Heart right ventricle (tissue), 16 donors: ENCODE measurements around the gene HBS1L. TPM values are rescaled to one million over a fixed set of nuclear protein-coding genes. Genes with fewer than 3 reads are reported as not detected.

Source experiments
- ATAC-seq, 8 donors: fragments of 200-7000 bp; cut with Tn5 transposase; one replicate each; pipeline ENCODE4 v1.9.1; 2020; ENCODE audit warnings: mild to moderate bottlenecking in 8 of 8, moderate library complexity in 8 of 8, moderate number of reproducible peaks in 1 of 8
- DNase-seq, 2 donors: peaks; one replicate each; pipeline ENCODE4 v3.0.0-alpha.2; 2020
- H3K27ac ChIP-seq, 10 donors: fragments of 200-600 bp; sonication (generic) in 2 of 10; one replicate each; pipeline versions ENCODE4 v1.5.0 to v1.8.0; 2020 to 2022; ENCODE audit warnings: mild to moderate bottlenecking in 3 of 10
- H3K27me3 ChIP-seq, 7 donors: fragments of 200-600 bp; one replicate each; pipeline ENCODE4 v1.8.0; 2021 to 2022; ENCODE audit warnings: mild to moderate bottlenecking in 2 of 7
- H3K36me3 ChIP-seq, 9 donors: fragments of 200-600 bp; sonication (generic) in 1 of 9; one replicate each; pipeline versions ENCODE4 v1.5.0 to v1.8.0; 2020 to 2022; ENCODE audit warnings: mild to moderate bottlenecking in 2 of 9
- H3K4me1 ChIP-seq, 9 donors: fragments of 200-600 bp; sonication (generic) in 1 of 9; one replicate each; pipeline versions ENCODE4 v1.5.0 to v1.8.0; 2020 to 2022; ENCODE audit warnings: mild to moderate bottlenecking in 4 of 9
- H3K4me3 ChIP-seq, 10 donors: fragments of 200-600 bp; sonication (generic) in 2 of 10; one replicate each; pipeline versions ENCODE4 v1.5.0 to v1.8.0; 2020 to 2022; ENCODE audit warnings: mild to moderate bottlenecking in 7 of 10, moderate library complexity in 2 of 10
- H3K9me3 ChIP-seq, 11 donors: fragments of 200-600 bp in 10 of 11; sonication (generic) in 2 of 11; one replicate each; pipeline versions ENCODE4 v1.5.0 to v1.8.0; 2013 to 2022; ENCODE audit warnings: mild to moderate bottlenecking in 2 of 11, control low read depth in 1 of 11, moderate library complexity in 1 of 11
- WGBS, 2 donors: extraction: QIAGEN DNeasy Blood & Tissue Kit; methylation state at CpG; one replicate each; pipeline ENCODE4 v1.1.7; 2013; ENCODE audit warnings: inconsistent platforms in 1 of 2; 5-methylcytosine and 5-hydroxymethylcytosine counted together
- intact Hi-C, 10 donors: fragments of 100-400 bp; cut with DNase I; formaldehyde crosslinking; loops; one replicate each; pipeline versions ENCODE4 v1.11.1 to v1.14.2; 2022
- polyA plus RNA-seq, 2 donors: library from polyadenylated mRNA; stranded (reverse); fragments of 200-250 nt; gene quantifications; one replicate each; pipeline ENCODE4 v1.2.3, GENCODE V29; 2013
- total RNA-seq, 10 donors: library from RNA; stranded (reverse); fragmentation: NEBNext Ultra II Directional in 3 of 10; extraction: Animal tissue kit (Norgen Biotek cat#: 25700) in 3 of 10; gene quantifications; one replicate each; pipeline versions ENCODE4 v1.2.1 to v1.2.4, GENCODE V29; 2021 to 2023
- TF ChIP-seq, protein P1 (sequence below), 9 donors: fragments of 200-600 bp; sonication (generic) in 2 of 9; IDR thresholded peaks; one replicate each; pipeline versions ENCODE4 v1.5.0 to v1.8.0; 2021 to 2022; ENCODE audit warnings: antibody characterized with exemption in 9 of 9, mild to moderate bottlenecking in 5 of 9, moderate library complexity in 1 of 9
- donor health status: Arrhythmogenic right ventricular cardiomyopathy.
- donor health status: ischemic (EF 13 %, LVEDD 7.1; RV severe dilation, severe dysfunction).
- donor health status: healthy with polysubstance abuse.
- donor health status: DM: no; HTN: yes; CAD: no.
- donor health status: DM: no; HTN: no; CAD: no.
- donor health status: ischemic (EF 25% LVEDD 6.9; RV normal size, moderate dysfunction).
- donor health status: ischemic (EF 25% LVEDD 5.7; RV mildly dilated, moderate dysfunction).
- donor health status: healthy.
- donor health status: DM: yes; HTN: yes; CAD: no.
- donor health status: Ischemic cardiomyopathy.
- donor health status: ischemic (EF 35%, LVEDD 5.7; RV mildly dilated, moderate dysfunction).
- donor health status: nonischemic (EF 11% LVEDD 7.7; RV severe dilation, severe dysfunction).
- donor health status: DM: yes; HTN: yes; CAD: no.
- donor health status: PGD.
- donor health status: ischemic (EF 29% LVEDD 5.4; RV normal size, mild dysfunction).
- donor health status: nonischemic (EF 23%, LVEDD 6.1; RV moderate dilation, normal function).

The HBS1L gene
- total and polyA plus RNA-seq, 12 donors = 20.8 to 100.0 (median 88.2) TPM

DNA sequence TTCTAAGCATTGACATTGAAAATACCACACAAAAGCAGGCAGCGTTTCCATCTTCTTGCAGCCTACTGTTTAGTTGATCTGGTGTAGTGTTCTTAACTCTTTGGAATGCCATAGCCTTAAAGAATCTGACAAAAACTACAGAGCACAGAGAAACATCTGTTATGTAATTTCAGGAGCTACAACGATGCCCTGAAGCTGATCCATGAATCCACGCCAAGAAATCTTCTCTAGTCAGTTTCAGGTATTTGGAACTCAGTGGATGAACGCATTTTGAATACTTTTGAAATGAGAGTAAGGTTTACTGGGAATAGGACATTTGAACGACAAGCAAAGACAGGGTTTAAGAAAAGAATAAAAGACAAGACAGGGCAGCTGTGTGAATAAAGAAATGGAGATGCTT, 122.5 kb downstream of the HBS1L start:
- ATAC-seq (no peak), DNase-seq (no peak)
- H3K27me3 ChIP-seq = no peaks in the 10 kb centered on the region
- peaks cover 0 to 5% (median 0%) of the 10 kb centered on the region in 9 donors for H3K4me1 ChIP-seq
- no peaks in the 10 kb centered on the region for H3K36me3 ChIP-seq
- no peak overlapping the region for H3K4me3 ChIP-seq
- intact Hi-C loops = loop anchor here in 3 of 10 donors (10.0 kb wide), 4 partner anchors 107 to 807 kb away; no protein-coding TSS in a partner anchor
- TF ChIP-seq, protein P1, sequence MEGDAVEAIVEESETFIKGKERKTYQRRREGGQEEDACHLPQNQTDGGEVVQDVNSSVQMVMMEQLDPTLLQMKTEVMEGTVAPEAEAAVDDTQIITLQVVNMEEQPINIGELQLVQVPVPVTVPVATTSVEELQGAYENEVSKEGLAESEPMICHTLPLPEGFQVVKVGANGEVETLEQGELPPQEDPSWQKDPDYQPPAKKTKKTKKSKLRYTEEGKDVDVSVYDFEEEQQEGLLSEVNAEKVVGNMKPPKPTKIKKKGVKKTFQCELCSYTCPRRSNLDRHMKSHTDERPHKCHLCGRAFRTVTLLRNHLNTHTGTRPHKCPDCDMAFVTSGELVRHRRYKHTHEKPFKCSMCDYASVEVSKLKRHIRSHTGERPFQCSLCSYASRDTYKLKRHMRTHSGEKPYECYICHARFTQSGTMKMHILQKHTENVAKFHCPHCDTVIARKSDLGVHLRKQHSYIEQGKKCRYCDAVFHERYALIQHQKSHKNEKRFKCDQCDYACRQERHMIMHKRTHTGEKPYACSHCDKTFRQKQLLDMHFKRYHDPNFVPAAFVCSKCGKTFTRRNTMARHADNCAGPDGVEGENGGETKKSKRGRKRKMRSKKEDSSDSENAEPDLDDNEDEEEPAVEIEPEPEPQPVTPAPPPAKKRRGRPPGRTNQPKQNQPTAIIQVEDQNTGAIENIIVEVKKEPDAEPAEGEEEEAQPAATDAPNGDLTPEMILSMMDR (IDR thresholded peaks at IDR 0.05) = no peak
- 73 to 82% methylated on average over 5 of the region's 5 CpGs for WGBS, 2 donors
- H3K27ac ChIP-seq = no peak overlapping the region
- H3K9me3 ChIP-seq = no peaks in the 10 kb centered on the region

DNA sequence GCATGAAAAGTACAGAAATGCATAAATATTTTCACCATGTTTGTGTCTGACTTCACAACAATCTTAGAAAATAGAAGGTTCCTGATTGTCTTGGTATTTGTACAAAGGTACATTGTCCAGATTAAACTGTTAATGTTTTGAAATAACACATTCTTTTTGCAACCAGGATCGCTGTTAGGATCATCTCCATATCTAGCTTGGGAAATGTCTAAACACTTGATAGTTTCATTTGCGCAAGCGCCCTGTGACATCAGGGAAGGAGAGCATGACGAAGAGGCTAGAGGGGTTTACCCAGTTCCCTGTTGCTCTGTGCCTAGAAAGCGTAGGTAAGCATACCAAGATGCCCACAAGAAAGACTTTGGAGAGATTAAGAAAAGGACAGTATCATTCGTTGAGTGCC, 124.2 kb downstream of the HBS1L start:
- DNase-seq = no peak
- Histone ChIP-seq H3K27me3 (no peaks in the 10 kb centered on the region), H3K27ac (no peak overlapping the region), H3K36me3 (no peaks in the 10 kb centered on the region), H3K4me3 (no peak overlapping the region), H3K4me1 (peaks cover 0 to 5% (median 0%) of the 10 kb centered on the region in 9 donors), H3K9me3 (no peaks in the 10 kb centered on the region)
- 96 to 97% methylated on average over 6 of the region's 6 CpGs for WGBS, 2 donors
- TF ChIP-seq, protein P1 (IDR thresholded peaks at IDR 0.05) = no peak
- intact Hi-C loops = loop anchor here in 3 of 10 donors (10.0 kb wide), 4 partner anchors 106 to 806 kb away; no protein-coding TSS in a partner anchor
- ATAC-seq = no peak

DNA sequence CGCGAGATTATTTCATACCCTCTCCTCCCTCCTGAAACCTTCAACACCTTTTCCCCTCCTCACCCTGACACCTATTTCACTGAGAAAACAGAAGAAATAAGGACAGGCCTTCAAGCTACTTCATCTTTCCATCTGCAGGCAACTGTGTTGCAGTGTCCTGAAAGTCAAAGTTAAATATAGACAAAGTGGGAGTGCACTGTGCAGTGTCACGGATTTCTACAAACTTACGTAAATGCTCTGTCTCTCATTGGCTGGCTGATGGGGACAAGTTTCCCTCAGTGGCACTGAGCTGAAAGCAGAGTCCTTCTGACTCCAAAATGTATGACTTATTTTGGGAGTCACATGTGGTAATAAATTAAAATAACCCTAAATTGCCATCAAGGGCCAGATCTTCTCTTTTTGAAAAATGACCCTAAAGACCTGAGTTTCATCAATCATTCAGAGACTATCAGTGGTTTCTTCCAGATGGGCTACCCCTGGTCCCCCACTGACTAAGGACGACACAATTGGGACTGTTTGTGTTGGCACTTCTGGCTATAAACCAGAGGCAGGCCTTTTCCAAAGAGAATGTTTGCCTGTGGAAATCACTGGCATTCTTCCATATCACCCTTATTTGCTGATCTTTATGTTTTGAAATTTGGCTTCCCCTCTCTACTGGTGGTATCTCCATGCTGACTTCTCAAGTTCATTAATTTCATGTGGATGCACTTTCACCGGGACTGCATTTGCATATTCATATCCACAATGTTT, 126.3 kb downstream of the HBS1L start:
- H3K4me3 ChIP-seq = no peak overlapping the region
- no peaks in the 10 kb centered on the region for H3K27me3 ChIP-seq
- no peaks in the 10 kb centered on the region for H3K36me3 ChIP-seq
- no peaks in the 10 kb centered on the region for H3K9me3 ChIP-seq
- intact Hi-C loops = no loop called here
- 63 to 70% methylated on average over 6 of the region's 6 CpGs for WGBS, 2 donors
- DNase-seq (no peak), ATAC-seq (peak in 7 of 8 donors; percentile 56 to 90 (median 78))
- H3K27ac ChIP-seq = no peak overlapping the region
- TF ChIP-seq, protein P1 (IDR thresholded peaks at IDR 0.05) = no peak
- peaks cover 0 to 5% (median 0%) of the 10 kb centered on the region in 9 donors for H3K4me1 ChIP-seq

DNA sequence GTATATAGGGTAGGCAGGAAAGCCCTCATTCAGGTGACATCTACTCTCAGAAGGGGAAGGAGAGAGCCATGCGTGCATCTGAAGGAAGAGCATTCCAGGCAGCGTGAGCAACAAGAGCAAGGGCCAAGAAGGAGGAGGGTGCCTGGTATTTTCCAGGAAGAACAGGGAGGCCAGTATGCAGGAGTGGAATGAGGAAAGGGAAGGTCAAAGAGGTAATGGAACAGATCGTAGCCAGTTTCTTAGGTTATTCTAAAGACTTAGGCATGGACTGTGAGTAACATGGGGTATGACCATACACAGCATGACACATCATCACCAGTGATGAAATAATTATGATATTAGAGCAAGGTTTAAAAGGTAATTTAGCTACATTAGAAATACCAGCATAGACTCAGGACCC, 128.8 kb downstream of the HBS1L start:
- Histone ChIP-seq H3K27ac (no peak overlapping the region), H3K4me3 (no peak overlapping the region), H3K36me3 (no peaks in the 10 kb centered on the region), H3K27me3 (no peaks in the 10 kb centered on the region), H3K4me1 (peaks cover 0 to 5% (median 0%) of the 10 kb centered on the region in 9 donors), H3K9me3 (no peaks in the 10 kb centered on the region)
- whole genome bisulfite sequencing, 2 donors = 69 to 84% methylated on average over 3 of the region's 3 CpGs
- TF ChIP-seq, protein P1 (IDR thresholded peaks at IDR 0.05) = no peak
- DNase-seq (no peak), ATAC-seq (no peak)
- intact Hi-C loops = no loop called here
